HG02943 (cell line): ENCODE data around the gene MDK.

Source experiments
- ATAC-seq: cut with Tn5 transposase; IDR thresholded peaks from one replicate; pipeline ENCODE4 v1.9.1; 2021; ENCODE audit warnings: mild to moderate bottlenecking, low read depth, moderate library complexity; ENCODE audit not compliant: unreplicated experiment

MDK gene

GRCh38 chr11:46347637-46348311 is 33.7 kb upstream of the MDK start:
- no peak for ATAC-seq

- ATAC-seq, result no peak
These were observed 32.7 kb upstream of the MDK start for GRCh38 chr11:46348566-46349401.

- no peak for ATAC-seq
These were observed 30.8 kb upstream of the MDK start for GRCh38 chr11:46350695-46351094.

- no peak for ATAC-seq
These were observed 30.3 kb upstream of the MDK start for GRCh38 chr11:46351148-46351547.

- ATAC-seq, result no peak
These were observed 29.9 kb upstream of the MDK start for GRCh38 chr11:46351606-46352005.

DNA sequence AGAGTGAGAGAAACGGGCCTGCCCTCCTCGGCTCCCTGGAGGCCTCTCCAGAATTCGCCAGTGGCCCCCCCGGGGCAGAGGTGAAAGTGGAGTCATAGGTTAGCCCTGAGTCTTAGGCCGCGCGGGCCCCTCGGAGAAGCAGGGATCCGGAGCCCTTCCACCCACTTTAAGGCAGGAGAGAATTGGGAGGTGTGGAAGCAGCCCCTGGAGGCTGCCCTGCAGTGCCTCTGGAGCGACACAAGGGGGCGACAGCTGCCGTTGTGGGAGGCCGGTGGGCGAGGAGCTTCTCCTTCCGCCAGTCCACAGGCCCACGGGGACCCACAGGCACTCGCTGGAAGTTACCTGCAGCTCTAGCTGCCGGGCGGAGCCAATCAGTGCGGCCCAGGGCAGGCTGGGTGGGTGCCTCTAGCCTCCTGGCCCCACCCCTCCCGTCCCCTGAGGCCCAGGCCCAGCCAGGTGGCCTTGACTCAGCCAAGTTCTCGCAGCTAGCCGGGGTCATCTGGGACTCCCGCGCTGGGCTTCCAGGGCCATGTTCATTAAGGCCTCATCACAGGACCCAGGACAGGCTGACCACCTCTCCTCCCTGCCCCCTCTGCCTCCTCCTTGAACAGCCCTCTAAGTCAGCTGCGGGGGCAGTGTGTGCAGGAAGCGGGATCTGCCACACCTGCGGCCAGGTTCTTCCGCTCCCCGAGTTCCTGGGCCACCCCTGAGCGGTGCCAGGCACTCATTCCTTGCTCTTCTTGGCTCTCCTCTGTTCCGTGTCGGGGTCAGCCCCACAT is 29.2 kb upstream of the MDK start:
- no peak for ATAC-seq

DNA sequence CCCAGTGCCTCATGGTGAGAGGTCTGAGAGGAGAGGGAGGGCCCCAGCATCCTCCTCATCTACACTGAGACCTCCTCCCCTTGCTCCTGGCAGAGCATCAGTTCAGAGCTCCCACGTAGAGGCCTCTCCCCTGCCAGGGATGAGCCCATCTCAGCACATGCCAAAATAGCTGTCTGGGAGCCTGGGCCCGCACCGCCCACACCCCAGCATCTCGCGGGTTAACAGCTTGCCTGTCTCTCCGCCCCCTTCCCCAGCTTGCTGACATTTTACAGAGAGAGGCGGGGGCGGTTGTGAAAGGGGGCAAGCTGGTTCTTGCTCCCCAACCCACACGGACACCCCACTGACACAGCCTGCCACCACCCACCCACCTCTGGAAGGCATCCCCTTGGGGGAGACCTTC is 27.8 kb upstream of the MDK start:
- no peak for ATAC-seq

DNA sequence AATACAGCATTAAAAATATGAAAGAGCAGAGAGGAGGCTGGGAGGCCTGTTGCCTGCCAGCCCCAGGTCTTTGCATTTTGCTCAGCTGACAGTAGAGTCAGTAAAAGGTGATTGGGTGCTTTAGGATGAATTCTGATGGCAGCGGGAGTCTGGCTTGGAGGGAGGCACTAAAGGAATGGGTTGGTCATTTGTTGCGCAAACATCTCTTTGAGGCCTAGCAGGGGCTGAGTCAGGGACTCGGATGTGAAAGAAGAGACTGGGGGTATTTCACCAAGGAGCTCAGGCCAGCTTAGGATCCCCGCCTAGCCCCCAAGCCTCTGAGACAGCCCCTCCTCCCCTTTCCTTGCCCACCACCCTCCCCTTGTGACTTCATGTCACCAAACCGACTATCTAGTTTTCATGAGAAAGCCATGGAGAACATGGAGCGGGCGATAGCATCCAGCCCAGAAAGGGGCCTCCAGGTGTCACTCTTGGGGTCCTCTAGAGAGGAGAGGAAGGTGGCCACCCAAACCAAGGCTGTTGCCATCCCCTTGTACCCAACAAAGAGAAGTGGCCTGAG is 24.5 kb upstream of the MDK start:
- no peak for ATAC-seq

GRCh38 chr11:46357483-46357936 is 24.0 kb upstream of the MDK start:
- ATAC-seq, result no peak

- ATAC-seq, result no peak
These were observed 21.5 kb upstream of the MDK start for GRCh38 chr11:46359953-46360352.

DNA sequence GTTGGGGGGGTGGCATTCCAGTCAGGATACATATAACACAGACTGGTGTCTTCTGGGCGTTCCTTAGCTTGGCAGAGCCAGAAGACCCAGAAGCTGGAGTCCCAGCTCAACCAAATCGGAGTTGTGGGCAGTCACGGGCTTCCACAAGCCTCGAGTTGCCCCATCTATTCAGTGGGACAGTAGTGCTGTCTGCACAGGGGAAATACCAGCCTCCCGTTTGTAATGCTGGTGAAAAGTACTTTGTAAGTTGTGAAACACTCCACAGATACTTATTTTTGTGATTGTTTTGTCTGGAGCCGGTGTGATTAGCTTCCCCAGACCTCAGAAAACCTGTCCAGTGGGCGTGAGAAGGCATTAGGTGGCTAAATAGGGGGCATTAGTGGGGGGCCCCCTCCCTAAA is 20.6 kb upstream of the MDK start:
- ATAC-seq, result no peak

DNA sequence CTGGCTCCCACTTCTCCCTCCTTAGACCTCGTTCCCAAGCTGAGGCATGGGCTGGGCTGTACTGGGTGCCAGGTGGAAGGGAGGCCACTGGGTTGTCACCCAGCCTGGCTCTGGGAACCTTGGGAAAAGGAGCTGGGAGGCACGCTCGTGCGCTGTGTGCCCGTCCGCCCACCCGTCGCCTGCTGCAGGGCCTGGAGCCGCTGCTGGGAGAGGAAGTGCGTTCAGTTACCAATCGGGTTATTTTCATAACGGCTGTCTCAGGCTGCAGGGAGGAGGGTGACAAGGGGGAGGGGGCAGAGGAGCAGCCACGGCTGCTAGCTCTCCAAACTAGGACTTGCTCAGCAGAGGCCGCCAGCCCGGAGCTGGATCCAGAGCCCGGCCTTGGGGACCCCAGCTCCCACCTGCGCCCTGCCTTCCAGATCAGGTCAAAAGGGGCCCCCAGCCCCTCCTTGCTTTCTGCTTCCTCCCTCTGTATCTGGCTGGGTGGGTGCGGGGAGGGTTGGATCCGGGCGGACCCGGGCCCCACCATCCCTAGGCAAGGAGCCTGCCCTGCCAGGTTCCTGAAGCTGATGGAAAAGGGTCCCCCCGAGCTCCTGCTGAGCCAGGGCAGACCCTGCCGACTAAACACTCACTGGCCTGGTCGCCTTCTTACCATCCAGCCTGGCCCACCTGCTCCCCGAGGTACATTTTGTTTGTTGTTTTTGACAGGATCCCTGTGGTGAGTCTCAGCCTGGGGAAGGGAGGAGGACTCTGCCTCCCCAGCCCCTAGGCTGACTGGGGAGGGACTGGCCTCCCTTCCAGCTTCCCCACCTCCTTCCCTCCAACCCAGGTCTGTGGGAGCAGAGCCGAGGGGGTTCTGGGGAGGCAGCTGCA is 19.9 kb upstream of the MDK start:
- ATAC-seq, result peak; percentile 72

DNA sequence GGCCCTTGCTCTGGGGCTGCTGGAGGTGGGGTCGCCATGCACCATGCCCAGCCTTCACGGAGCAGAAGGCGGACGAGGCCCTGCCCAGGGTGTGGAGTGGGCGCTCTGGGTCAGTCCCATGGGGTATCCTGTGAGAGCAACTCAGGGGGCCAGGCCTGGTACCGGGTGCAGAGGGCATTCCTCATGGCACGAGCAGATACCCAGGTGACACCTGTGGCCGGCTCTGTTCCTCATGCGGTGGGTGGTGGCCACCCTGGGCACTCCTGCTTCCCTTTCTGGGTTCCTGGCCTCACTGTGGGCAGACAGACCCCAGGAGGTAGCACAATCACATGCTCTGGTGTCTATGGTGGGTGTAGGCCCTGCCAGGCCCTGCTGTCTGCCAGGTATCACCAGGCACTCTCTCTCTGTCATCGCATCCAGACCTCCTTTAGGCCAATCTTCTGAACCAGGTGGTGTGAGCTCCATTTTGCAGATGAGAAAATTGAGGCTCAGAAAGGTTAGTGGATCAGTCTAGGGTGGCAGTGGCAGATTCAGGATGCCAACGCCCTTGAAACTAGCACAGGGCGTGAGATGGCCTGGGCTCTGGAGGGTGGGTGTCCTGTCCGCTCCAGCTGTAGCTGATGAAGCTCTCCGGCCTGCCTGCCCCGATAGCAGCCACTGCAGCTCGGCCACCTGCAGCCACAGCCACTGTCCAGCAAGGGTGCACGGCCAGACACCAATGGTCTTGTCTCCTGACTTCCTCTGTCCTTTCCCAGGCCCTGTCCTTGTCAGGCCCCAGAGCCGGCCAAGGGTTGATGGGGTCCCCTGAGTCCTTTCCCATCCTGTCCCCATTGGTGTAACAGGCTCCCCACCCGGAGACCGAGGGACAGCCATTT is 19.1 kb upstream of the MDK start:
- peak; percentile 8 for ATAC-seq

DNA sequence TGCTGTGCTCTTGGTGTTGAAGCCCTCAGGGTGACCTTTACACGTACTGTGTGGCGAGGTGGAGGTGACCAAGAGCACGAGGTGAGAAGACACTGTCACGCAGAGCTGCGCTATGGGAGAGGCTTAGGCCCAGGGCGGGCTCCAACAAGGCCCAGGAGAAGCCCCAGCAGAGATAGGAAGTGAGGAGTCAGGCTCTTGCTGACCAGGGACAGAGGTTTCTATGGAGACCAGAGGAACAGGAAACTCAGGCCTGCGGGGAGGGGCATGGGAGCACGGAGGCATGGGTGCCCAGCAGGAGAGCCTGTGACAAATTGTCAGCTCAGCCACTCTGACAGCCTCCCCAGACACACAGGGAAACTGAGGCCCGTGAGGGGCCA is 18.4 kb upstream of the MDK start:
- no peak for ATAC-seq

DNA sequence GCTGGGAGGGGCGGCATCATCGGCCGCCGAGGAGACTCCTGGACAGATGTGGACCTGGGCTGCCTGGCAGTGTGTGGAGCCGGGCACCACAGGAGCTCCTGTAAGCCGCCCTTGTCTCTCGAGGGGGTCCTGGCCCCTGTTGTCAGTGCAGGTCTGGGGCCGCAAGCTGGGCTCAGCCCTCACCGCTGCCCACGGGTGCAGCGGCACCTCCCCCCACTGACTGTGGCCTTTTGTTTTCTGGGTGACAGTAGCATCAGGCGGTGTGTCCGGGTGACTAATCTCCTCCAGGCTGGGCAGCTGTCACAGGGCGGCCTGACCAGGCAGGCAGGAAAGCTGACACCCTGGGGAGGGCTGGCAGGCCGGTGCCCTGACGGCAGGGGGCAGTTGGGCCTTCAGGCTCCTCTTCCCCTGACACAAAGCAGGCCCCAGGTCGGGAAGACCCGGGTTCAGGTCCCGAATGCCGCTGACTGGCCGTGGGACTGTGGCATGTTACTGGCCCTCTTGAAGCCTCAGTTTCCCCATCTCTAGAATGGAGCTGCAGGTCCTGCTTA is 17.9 kb upstream of the MDK start:
- no peak for ATAC-seq

GRCh38 chr11:46364056-46364455 is 17.4 kb upstream of the MDK start:
- ATAC-seq, result no peak

- no peak for ATAC-seq
These were observed 16.7 kb upstream of the MDK start for GRCh38 chr11:46364791-46365190.

DNA sequence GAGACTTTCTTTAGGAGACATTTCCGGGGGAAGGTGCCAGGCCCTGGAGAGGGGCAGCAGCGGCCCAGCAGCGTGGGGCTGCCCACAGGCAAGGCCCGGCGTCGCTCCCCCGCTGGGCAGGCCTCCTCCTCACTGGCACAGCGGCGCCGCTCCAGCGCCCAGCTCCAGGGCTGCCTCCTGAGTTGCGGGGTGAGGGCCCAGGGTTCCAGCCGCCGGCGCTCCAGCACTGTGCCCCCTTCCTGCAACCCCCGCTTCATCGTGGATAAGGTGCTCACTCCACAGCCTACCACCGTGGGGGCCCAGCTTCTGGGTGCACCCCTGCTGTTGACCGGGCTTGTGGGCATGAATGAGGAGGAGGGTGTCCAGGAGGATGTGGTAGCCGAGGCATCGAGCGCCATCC is 15.2 kb upstream of the MDK start:
- ATAC-seq, result no peak

- no peak for ATAC-seq
These were observed 14.8 kb upstream of the MDK start for GRCh38 chr11:46366661-46367161.
